ENCODE results near the gene ZDHHC7.

Gene ZDHHC7

DNA sequence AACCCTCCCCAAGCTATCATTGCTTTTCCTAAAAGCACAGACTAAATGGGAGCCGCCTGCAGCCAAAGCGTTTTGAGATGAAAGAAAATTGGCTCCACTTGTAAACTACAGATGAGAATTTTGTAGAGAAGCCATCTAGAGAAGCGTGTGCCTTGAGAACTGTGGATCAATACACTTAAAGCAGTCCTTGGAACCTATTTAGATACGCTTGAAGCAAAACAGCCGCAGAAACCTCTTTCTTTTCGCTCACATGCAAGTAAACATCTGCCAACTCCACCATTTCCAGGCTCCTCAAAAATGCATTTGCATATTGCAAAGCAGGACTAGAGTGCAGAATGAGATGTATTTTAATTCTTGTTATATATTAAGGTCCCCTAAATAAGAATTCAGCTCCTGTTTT lies 29.4 kb upstream of the ZDHHC7 start:
- Histone ChIP-seq H3K36me3 (ENCODE audit: control insufficient read depth in 2 of 2, insufficient read depth in 1 of 2, low read length in 2 of 2) (no peaks in the 10 kb centered on the region), H3K9me3 (ENCODE audit: control insufficient read depth, insufficient read depth, low read depth, low read length) (no peaks in the 10 kb centered on the region), H3K27ac (ENCODE audit: extremely low read depth, low read depth, low read length) (no peak overlapping the region), H3K4me1 (ENCODE audit: control insufficient read depth, insufficient read depth, low read length) (peaks cover 3% of the 10 kb centered on the region; the same call in 1 of the 2 replicates), H3K4me3 (ENCODE audit: low read depth, low read length) (no peak overlapping the region)
- no peak for TF ChIP-seq HOXA7 (CRISPR knock-in tag; IDR thresholded peaks at IDR 0.05; ENCODE audit: borderline replicate concordance)
- TF ChIP-seq ZNF830 (tag by site-specific recombination; IDR thresholded peaks at IDR 0.05; ENCODE audit: low read depth) = no peak
- TF ChIP-seq ZNF701 (tag by site-specific recombination; IDR thresholded peaks at IDR 0.05) = no peak
- CTCF ChIA-PET = no interaction called here
- POLR2A ChIA-PET = no interaction called here

GRCh38 chr16:85037721-85038120 lies 26.4 kb upstream of the ZDHHC7 start:
- POLR2A ChIA-PET = no interaction called here
- H3K4me3 ChIP-seq (ENCODE audit: low read depth, low read length) = no peak overlapping the region
- CTCF ChIA-PET = no interaction called here
- TF ChIP-seq YY2 (tag by site-specific recombination; IDR thresholded peaks at IDR 0.05) (no peak), ZNF600 (tag by site-specific recombination; IDR thresholded peaks at IDR 0.05) (no peak), REST (tag by site-specific recombination; IDR thresholded peaks at IDR 0.05) (no peak), ZNF530 (tag by site-specific recombination; IDR thresholded peaks at IDR 0.05; ENCODE audit: low read depth) (no peak), ZNF423 (tag by site-specific recombination; IDR thresholded peaks at IDR 0.05) (no peak), ZNF292 (tag by site-specific recombination; IDR thresholded peaks at IDR 0.05; ENCODE audit: borderline replicate concordance, low read depth) (no peak)
- TF ChIP-seq, protein P1, sequence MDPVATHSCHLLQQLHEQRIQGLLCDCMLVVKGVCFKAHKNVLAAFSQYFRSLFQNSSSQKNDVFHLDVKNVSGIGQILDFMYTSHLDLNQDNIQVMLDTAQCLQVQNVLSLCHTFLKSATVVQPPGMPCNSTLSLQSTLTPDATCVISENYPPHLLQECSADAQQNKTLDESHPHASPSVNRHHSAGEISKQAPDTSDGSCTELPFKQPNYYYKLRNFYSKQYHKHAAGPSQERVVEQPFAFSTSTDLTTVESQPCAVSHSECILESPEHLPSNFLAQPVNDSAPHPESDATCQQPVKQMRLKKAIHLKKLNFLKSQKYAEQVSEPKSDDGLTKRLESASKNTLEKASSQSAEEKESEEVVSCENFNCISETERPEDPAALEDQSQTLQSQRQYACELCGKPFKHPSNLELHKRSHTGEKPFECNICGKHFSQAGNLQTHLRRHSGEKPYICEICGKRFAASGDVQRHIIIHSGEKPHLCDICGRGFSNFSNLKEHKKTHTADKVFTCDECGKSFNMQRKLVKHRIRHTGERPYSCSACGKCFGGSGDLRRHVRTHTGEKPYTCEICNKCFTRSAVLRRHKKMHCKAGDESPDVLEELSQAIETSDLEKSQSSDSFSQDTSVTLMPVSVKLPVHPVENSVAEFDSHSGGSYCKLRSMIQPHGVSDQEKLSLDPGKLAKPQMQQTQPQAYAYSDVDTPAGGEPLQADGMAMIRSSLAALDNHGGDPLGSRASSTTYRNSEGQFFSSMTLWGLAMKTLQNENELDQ (tag by site-specific recombination; IDR thresholded peaks at IDR 0.05; ENCODE audit: low read depth) = no peak
- H3K9me3 ChIP-seq (ENCODE audit: control insufficient read depth, insufficient read depth, low read depth, low read length) = no peaks in the 10 kb centered on the region
- H3K36me3 ChIP-seq (ENCODE audit: control insufficient read depth in 2 of 2, insufficient read depth in 1 of 2, low read length in 2 of 2) = no peaks in the 10 kb centered on the region
- no peak overlapping the region for H3K27ac ChIP-seq (ENCODE audit: extremely low read depth, low read depth, low read length)
- peaks cover 3% of the 10 kb centered on the region; the same call in 1 of the 2 replicates for H3K4me1 ChIP-seq (ENCODE audit: control insufficient read depth, insufficient read depth, low read length)

GRCh38 chr16:85037050-85037410 lies 25.7 kb upstream of the ZDHHC7 start:
- ChIA-PET CTCF (no interaction called here), POLR2A (no interaction called here)
- no peak overlapping the region for H3K4me3 ChIP-seq (ENCODE audit: low read depth, low read length)
- H3K4me1 ChIP-seq (ENCODE audit: control insufficient read depth, insufficient read depth, low read length) = peaks cover 3% of the 10 kb centered on the region; the same call in 1 of the 2 replicates
- H3K9me3 ChIP-seq (ENCODE audit: control insufficient read depth, insufficient read depth, low read depth, low read length) = no peaks in the 10 kb centered on the region
- peaks cover 0 to 2% of the 10 kb centered on the region in 2 experiments; a peak in 1 of 3 replicates for H3K36me3 ChIP-seq (ENCODE audit: control insufficient read depth in 2 of 2, insufficient read depth in 1 of 2, low read length in 2 of 2)
- H3K27ac ChIP-seq (ENCODE audit: extremely low read depth, low read depth, low read length) = no peak overlapping the region
- TF ChIP-seq PRDM1 (tag by site-specific recombination; IDR thresholded peaks at IDR 0.05) = peak; percentile 95
- no peak for TF ChIP-seq ZNF24 (tag by site-specific recombination; IDR thresholded peaks at IDR 0.05)
- TF ChIP-seq ZNF366 (tag by site-specific recombination; conservative IDR thresholded peaks at IDR 0.05) = peak; percentile 70
- TF ChIP-seq KLF10 (tag by site-specific recombination; IDR thresholded peaks at IDR 0.05) = no peak
- TF ChIP-seq ZSCAN30 (tag by site-specific recombination; IDR thresholded peaks at IDR 0.05) = no peak
- TF ChIP-seq YY2 (tag by site-specific recombination; IDR thresholded peaks at IDR 0.05) = peak; percentile 36; the same call in 1 of the 2 replicates
- TF ChIP-seq BCL11B (tag by site-specific recombination; IDR thresholded peaks at IDR 0.05; ENCODE audit: low read depth) = no peak
- TF ChIP-seq ZNF280D (tag by site-specific recombination; IDR thresholded peaks at IDR 0.05) = no peak
- TF ChIP-seq ZNF354C (tag by site-specific recombination; IDR thresholded peaks at IDR 0.05; ENCODE audit: borderline replicate concordance, low read depth) = no peak
- TF ChIP-seq ZNF629 (tag by site-specific recombination; IDR thresholded peaks at IDR 0.05) = peak; percentile 73
- 0 out of 2 replicates have a peak, but pooled peaks have one; percentile 29 for TF ChIP-seq SP2 (tag by site-specific recombination; IDR thresholded peaks at IDR 0.05)
- TF ChIP-seq SP7 (tag by site-specific recombination; IDR thresholded peaks at IDR 0.05) = 0 out of 2 replicates have a peak, but pooled peaks have one; percentile 28
- TF ChIP-seq ZNF510 (tag by site-specific recombination; IDR thresholded peaks at IDR 0.05; ENCODE audit: insufficient replicate concordance) = no peak
- peak; percentile 69 for TF ChIP-seq ZBTB21 (tag by site-specific recombination; IDR thresholded peaks at IDR 0.05)
- no peak for TF ChIP-seq ZNF157 (tag by site-specific recombination; IDR thresholded peaks at IDR 0.05)
- TF ChIP-seq ZNF10 (tag by site-specific recombination; IDR thresholded peaks at IDR 0.05) = no peak

All from HEK293 (cell line).